ENCODE data around the gene MRPS18C.
"Not testable (repeated sequence)": the region's sequence is repeated elsewhere in the genome, so short reads cannot be mapped to it uniquely, and the experiment has no call there.

The MRPS18C gene

DNA sequence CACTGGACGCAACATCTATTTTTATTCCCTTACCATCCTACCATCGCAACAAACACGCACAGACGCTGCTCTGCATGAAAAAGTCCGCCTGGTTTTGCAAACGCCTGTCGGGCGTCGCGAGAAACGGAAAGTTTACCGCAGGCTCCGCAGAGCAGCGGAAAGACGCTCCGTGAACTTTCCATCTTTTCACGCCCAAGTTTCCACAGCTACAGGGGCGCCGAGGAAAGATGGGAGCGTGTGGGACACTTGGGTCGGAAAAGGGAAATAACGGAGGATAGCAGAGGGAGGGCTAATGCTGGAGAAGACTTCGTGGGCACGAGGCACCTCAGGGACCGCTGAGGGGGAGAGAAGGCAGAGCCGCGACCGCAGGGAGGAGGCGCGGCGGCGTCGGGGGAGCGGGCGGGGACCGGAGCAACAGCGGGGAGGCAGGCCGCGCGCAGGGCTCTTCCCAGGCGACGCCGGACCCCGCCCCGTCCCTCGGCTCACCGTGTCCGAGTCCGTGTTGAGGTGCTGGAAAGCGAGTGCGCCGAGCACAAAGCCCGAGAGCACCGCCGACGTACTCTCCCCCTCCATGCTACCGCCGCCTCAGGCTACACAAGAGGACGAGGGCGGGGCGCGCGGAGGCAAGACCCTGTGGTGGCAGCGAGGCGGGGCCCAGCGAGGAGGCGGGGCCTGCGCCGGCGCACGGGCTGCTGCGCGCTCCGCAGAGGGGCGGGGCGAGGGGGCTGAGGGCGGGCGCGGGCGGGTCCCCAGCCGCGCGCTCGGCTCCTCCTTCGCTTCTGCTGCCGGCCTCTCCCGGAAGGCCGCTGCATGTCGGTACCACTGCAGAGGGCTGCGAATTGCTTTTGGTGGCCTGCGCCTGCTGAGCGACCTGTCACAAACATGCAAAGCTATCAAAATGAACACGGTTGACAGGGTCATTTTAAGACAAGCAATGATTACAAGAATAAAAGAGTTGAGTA lies 28.9 kb downstream of the MRPS18C start, which contains the start of gene ABRAXAS1:
Gene ABRAXAS1 (minus strand): TSS at position 601 of the 962 bp plus-strand sequence. CDS start 28 bp downstream, at position 573.
- DNase-seq: peak; percentile 97
- H3K9me3 Mint-ChIP-seq: no peaks in the 10 kb centered on the region
- H3K4me1 Mint-ChIP-seq (ENCODE audit: low read depth): peaks cover 27% of the 10 kb centered on the region
- H3K36me3 Mint-ChIP-seq (ENCODE audit: low read depth): peaks cover 13% of the 10 kb centered on the region
- peak within 1 kb of the TSS; percentile 93 for H3K4me3 Mint-ChIP-seq
- H3K27me3 Mint-ChIP-seq: no peaks in the 10 kb centered on the region
- H3K27ac Mint-ChIP-seq: peak within 1 kb of the TSS; percentile 94

DNA sequence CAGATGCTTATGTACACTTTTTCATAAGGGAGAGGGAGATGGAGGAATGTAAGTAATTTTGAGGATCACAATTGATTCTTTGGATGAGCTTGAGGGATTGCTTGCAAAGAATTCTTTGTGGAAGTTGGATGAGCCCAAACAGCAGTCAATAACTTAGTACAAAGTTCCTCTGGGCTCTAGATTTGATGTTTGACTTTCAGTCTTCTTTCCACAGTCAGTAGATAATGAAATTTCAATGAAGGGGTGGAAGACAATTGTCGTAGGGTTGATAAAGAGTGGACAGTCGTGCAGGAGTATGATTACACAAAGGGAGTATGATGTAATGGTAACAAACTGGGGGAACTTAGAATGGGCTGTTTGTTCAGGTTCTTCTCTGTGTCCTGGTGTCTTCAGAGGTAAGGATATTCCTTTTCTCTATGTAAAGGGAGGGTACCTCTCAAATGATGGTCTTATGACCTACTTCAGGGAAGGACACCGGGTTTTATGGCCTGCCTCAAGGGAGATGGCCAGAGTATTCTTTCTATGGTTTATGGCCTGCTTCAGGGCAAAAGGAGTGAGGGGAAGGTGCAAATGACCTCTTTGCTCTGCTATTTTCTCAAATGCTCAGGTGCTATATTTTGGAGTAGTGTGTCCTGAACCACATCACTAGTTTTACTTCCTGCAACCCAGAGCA lies 30.7 kb downstream of the MRPS18C start:
- Mint-ChIP-seq H3K9me3 (no peaks in the 10 kb centered on the region), H3K27me3 (no peaks in the 10 kb centered on the region), H3K27ac (peak overlapping the region; percentile 7), H3K4me3 (no peak overlapping the region), H3K36me3 (ENCODE audit: low read depth) (peaks cover 5% of the 10 kb centered on the region), H3K4me1 (ENCODE audit: low read depth) (peaks cover 24% of the 10 kb centered on the region)
- no peak for DNase-seq

DNA sequence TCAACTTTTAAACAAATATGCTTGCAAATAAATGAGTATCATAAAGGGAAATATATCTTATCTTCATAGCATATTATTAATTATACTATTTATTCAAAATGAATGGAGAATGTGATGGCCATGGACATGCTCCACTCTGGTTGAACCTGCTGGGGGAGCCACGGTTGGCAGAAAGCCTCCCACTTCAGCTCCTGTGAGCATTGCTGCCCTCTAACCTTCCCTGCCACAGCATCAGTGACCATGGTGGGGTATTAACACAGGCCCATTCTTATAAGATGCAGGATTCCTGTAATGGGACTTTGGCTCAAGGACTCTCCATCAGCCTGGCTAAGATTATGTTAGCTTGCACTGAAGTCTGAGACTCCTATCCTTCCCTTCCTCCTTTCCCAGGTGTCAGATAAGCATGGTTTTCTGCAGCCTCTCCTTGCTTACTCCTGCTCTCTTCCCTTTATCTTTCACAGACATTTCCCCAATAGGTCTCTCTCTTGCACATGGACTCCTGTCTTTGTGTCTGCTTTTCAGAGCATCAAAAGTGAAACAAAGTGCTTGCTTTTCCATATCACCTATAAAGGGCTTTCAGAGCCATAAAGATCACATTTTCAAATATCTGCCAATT lies 34.0 kb downstream of the MRPS18C start:
- H3K27me3 Mint-ChIP-seq: no peaks in the 10 kb centered on the region
- no peaks in the 10 kb centered on the region for H3K36me3 Mint-ChIP-seq (ENCODE audit: low read depth)
- no peak for DNase-seq
- H3K27ac Mint-ChIP-seq: no peak overlapping the region
- H3K4me3 Mint-ChIP-seq: no peak overlapping the region
- H3K9me3 Mint-ChIP-seq: no peaks in the 10 kb centered on the region
- peaks cover 6% of the 10 kb centered on the region for H3K4me1 Mint-ChIP-seq (ENCODE audit: low read depth)

DNA sequence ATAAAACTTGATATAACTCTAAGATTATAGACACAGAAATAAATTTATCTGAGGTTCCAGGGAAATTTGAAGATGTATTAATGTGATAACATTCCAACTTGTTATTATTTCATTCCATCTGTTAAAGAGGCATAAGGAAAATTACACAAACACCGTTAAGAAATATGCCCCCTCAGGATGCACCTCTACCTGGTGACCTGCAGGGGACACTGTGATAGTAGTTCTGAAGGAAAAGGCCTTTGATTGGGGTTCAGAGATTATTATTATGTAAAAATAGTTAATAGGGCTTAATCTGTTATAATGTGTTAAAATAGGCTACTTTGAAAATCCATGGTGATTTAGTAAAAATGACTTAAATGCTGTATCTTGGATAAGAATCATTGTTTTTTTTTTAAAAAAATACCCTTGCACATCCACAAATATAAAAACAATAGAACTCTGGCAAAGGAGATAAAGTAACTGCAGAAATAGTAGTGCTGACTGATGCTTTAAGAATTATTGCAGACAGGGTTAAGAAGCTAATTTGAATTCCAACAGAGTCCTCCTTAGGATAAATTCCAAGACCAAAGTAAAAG lies 35.1 kb downstream of the MRPS18C start:
- no peak overlapping the region for H3K4me3 Mint-ChIP-seq
- H3K4me1 Mint-ChIP-seq (ENCODE audit: low read depth): peaks cover 2% of the 10 kb centered on the region
- H3K9me3 Mint-ChIP-seq: no peaks in the 10 kb centered on the region
- H3K27me3 Mint-ChIP-seq: no peaks in the 10 kb centered on the region
- no peak overlapping the region for H3K27ac Mint-ChIP-seq
- H3K36me3 Mint-ChIP-seq (ENCODE audit: low read depth): no peaks in the 10 kb centered on the region
- no peak for DNase-seq

DNA sequence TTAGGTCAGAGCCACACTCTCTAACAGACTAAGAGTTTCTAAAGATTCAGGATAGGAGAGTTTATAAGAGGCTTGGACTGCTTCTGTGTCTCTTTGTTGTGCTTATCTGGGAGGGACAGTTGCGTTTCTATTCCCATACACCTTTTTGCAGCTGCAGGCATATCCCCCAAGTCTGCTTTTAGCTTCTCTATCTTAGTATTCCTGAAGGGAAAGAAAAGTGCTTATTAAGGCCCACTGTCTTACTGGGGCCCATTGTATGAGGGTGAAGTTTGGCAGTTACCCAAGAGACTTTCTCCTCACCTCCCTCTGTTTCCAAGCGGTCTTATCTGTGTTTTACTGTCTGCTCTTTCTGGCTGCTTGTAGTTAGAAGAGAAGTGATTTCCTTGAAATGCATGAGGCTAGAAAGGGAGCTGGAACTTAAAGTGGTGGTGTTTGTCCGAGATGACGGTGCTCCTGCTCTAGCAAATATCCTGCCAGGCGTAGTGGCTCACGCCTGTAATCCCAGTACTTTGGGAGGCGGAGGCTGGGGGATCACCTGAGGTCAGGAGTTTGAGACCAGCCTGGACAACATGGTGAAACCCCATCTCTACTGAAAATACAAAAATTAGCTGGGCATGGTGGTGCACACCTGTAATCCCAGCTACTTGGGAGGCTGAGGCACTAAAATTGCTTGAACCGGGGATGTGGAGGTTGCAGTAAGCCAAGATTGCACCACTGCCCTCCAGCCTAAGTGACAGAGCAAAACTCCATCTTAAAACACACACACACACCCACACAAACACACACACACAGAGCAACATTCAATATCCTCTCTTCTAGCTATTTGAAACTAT lies 40.4 kb downstream of the MRPS18C start:
- not testable (repeated sequence) for H3K27ac Mint-ChIP-seq; H3K4me3 Mint-ChIP-seq; H3K9me3 Mint-ChIP-seq; H3K36me3 Mint-ChIP-seq (ENCODE audit: low read depth); H3K27me3 Mint-ChIP-seq; DNase-seq; H3K4me1 Mint-ChIP-seq (ENCODE audit: low read depth)

DNA sequence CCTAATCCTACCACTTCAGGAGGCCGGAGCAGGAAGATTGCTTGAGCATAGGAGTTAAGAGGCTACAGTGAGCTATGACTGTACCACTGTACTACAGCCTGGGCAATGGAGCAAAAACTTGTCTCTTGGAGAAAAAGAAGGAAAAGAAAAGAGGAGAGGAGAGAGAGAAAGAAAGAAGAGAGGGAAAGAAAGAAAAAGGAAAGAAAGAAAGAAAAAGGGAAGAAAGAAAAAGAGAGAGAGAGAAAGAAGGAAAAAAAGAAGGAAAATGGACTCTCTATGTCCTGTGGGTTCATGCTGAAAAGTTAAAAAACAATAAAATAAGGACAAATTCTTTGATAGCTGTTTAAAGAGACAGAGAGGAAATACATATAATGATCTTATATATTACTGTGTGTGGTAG lies 42.3 kb downstream of the MRPS18C start:
- no peak for DNase-seq
- Mint-ChIP-seq H3K4me1 (ENCODE audit: low read depth) (no peaks in the 10 kb centered on the region), H3K27ac (no peak overlapping the region), H3K36me3 (ENCODE audit: low read depth) (no peaks in the 10 kb centered on the region), H3K9me3 (no peaks in the 10 kb centered on the region), H3K4me3 (no peak overlapping the region), H3K27me3 (no peaks in the 10 kb centered on the region)

DNA sequence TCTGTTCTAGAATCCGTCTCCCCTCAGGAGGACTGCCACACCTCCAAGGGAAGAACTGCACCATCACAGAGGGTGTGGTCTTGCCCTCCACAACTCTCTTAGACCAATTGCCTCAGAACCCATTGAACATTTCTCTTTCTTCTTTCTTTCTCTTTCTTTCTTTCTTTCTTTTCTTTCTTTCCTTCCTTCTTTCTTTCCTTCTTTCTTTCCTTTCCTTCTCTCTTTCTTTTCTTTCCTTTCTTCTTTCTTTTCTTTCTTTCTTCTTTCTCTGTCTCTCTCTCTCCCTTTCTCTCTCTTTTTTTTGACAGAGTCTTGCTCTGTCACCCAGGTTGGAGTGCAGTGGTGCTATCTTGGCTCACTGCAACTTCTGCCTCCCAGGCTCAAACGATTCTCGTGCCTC lies 45.8 kb downstream of the MRPS18C start:
- not testable (repeated sequence) for H3K27ac Mint-ChIP-seq; H3K27me3 Mint-ChIP-seq; H3K36me3 Mint-ChIP-seq (ENCODE audit: low read depth); H3K4me3 Mint-ChIP-seq; H3K9me3 Mint-ChIP-seq; DNase-seq
- H3K4me1 Mint-ChIP-seq (ENCODE audit: low read depth): peaks cover 16% of the 10 kb centered on the region

DNA sequence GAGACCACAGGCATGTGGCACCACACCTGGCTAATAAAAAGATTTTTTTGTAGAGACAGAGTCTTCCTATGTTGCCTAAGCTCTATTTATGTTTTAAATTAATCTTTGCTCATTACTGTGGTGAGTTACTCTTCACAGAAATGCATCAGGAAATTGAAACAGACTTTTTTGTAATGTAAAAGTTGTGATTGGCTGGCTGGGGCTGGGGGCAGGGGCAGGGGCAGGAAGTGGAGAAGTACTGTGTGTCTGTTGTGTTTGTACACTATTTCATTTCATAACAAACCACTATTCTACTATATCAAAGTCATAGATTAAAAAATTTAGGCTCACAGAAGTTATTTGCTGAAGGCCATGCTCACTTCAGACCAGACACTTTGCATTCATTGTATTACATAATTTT lies 48.1 kb downstream of the MRPS18C start:
- Mint-ChIP-seq H3K36me3 (ENCODE audit: low read depth) (no peaks in the 10 kb centered on the region), H3K4me1 (ENCODE audit: low read depth) (peaks cover 16% of the 10 kb centered on the region), H3K27ac (peak overlapping the region; percentile 56), H3K9me3 (no peaks in the 10 kb centered on the region), H3K4me3 (no peak overlapping the region), H3K27me3 (no peaks in the 10 kb centered on the region)
- no peak for DNase-seq

DNA sequence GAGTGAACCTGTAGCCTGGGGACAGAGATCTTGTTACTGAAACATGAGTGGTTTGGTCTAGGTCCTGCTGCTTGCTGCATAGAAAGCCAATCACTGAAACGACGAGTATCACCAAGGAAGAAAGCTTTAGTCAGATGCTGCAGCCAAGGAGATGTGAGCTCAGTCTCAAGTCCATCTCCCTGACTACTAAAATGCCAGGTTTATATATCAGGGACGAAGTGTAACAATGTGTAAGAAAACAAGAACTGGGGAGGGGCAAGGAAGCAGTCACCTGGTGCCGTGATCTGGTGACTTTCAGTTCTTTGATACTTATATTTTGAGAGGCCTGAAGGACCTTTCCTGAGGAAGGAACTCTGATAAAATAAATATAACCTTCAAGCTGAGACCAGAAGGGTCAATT lies 48.6 kb downstream of the MRPS18C start:
- Mint-ChIP-seq H3K4me1 (ENCODE audit: low read depth) (peaks cover 16% of the 10 kb centered on the region), H3K36me3 (ENCODE audit: low read depth) (no peaks in the 10 kb centered on the region), H3K9me3 (no peaks in the 10 kb centered on the region), H3K4me3 (no peak overlapping the region), H3K27me3 (no peaks in the 10 kb centered on the region), H3K27ac (peak overlapping the region; percentile 56)
- no peak for DNase-seq

DNA sequence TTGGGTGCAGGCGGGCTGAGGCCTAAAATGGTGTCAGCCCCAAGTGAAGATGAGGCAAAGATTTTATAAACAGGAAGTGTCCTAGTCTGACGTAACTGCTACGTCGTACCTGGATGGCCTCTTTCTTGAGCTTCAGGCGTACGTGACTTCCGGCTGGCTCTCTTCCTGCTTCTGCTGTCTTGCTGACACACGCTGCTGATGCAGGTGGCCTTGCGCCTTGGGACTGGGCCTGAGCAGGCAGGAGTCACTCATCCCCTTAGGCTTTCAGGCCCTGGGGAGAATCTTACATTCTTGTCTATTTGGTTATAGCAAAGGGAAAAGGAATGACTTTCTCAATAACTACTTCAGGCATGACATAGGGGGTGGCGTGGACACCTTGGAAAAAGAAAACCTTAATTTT lies 49.1 kb downstream of the MRPS18C start:
- DNase-seq: no peak
- H3K4me1 Mint-ChIP-seq (ENCODE audit: low read depth): peaks cover 16% of the 10 kb centered on the region
- no peaks in the 10 kb centered on the region for H3K36me3 Mint-ChIP-seq (ENCODE audit: low read depth)
- H3K4me3 Mint-ChIP-seq: no peak overlapping the region
- H3K27me3 Mint-ChIP-seq: no peaks in the 10 kb centered on the region
- no peak overlapping the region for H3K27ac Mint-ChIP-seq
- no peaks in the 10 kb centered on the region for H3K9me3 Mint-ChIP-seq

DNA sequence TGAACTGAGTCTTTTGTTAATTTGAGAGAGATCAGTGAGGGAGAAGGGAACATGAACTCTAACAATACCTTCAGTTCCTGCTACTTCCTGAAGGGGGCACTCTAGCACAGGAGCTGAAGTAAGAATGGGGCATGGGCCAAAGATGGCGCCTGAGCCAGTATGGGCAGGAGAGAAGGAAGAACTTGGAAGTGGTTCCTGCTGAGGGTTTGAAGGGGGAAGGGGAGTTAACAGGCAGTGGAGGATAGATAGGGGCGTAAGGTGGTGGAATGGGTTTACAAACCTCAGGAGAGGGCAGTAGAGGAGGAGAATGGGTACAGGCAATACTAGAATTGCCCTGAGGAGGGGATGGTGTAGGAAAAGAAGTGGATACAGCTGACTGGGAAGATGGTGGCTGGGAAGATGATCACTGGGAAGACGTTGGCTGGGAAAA lies 53.3 kb downstream of the MRPS18C start:
- H3K4me3 Mint-ChIP-seq; H3K36me3 Mint-ChIP-seq (ENCODE audit: low read depth); H3K27ac Mint-ChIP-seq; H3K9me3 Mint-ChIP-seq; H3K27me3 Mint-ChIP-seq: not testable (repeated sequence)
- DNase-seq: peak; percentile 55
- H3K4me1 Mint-ChIP-seq (ENCODE audit: low read depth): peaks cover 11% of the 10 kb centered on the region

DNA sequence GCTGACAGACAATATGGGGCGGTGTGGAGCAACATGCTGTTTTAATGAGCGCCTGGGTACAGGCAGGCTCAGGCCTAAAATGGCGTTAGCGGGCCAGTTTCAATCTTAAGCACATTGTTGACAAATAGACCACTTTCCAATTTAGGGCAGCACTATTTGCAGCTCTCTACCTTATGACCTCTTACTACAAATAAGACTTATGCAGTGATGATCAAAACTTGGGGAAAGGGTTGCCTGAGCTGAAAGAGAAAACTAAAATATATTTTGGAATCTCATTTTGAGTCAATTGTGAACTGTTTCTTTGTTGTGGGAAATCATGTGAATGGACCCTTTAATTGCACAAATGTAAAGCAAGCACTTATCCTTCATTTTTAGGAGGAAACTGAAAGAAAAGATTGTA lies 54.6 kb downstream of the MRPS18C start:
- Mint-ChIP-seq H3K4me1 (ENCODE audit: low read depth) (peaks cover 1% of the 10 kb centered on the region), H3K4me3 (no peak overlapping the region), H3K27me3 (no peaks in the 10 kb centered on the region), H3K9me3 (no peaks in the 10 kb centered on the region), H3K27ac (no peak overlapping the region), H3K36me3 (ENCODE audit: low read depth) (no peaks in the 10 kb centered on the region)
- no peak for DNase-seq
